Panc1 (cell line): ENCODE results near the gene FNIP1. TPM values are rescaled to one million over a fixed set of nuclear protein-coding genes. Genes with fewer than 3 reads are reported as not detected.

Experiments used
- total RNA-seq: library from RNA; stranded (reverse); gene quantifications from one replicate; pipeline ENCODE4 v1.2.1, GENCODE V29; 2021; ENCODE audit not compliant: unreplicated experiment

The FNIP1 gene
- total RNA-seq, 1 experiment from 2014 or later, result 48.3 TPM

Other genes with a start within 250 kb of the FNIP1 start
- gene RAPGEF6, start 161.8 kb downstream of the FNIP1 start, total RNA-seq, result 25.0 TPM
- not detected for gene MEIKIN, start 148.6 kb upstream of the FNIP1 start, total RNA-seq
- gene ACSL6, start 214.6 kb upstream of the FNIP1 start, total RNA-seq, result 0.18 TPM